GM06990 (cell line): ENCODE results near the gene CDK11A.

Experiments
- DNase-seq: peaks from one replicate; pipeline ENCODE4 v3.0.0-alpha.2; 2011; ENCODE audit not compliant: insufficient read length; ENCODE audit errors: extremely low read depth
- H3K27me3 ChIP-seq: replicated peaks from 2 replicates; pipeline ENCODE4 v1.6.0; 2011; ENCODE audit warnings: low read length; ENCODE audit not compliant: control insufficient read depth, insufficient read depth
- H3K36me3 ChIP-seq: 2 replicates; pipeline ENCODE4 v1.5.1; 2011; ENCODE audit warnings: low read length; ENCODE audit not compliant: control insufficient read depth, insufficient read depth
- H3K4me3 ChIP-seq: replicated peaks from 2 replicates; pipeline ENCODE4 v1.5.1; 2011; ENCODE audit warnings: low read depth, mild to moderate bottlenecking, control low read depth, low read length
- CTCF ChIP-seq: IDR thresholded peaks from 2 replicates; pipeline ENCODE4 v1.5.1; 2011; ENCODE audit warnings: low read length, control low read depth, mild to moderate bottlenecking, inconsistent platforms; ENCODE audit not compliant: insufficient read depth, poor library complexity, severe bottlenecking

Gene CDK11A

GRCh38 chr1:1759456-1760344 is 35.5 kb upstream of the CDK11A start:
- TF ChIP-seq CTCF = no peak
- H3K4me3 ChIP-seq = no peak overlapping the region
- no peak for DNase-seq
- H3K36me3 ChIP-seq = peaks cover 51% of the 10 kb centered on the region
- no peaks in the 10 kb centered on the region for H3K27me3 ChIP-seq

GRCh38 chr1:1758692-1759455 is 34.7 kb upstream of the CDK11A start:
- Histone ChIP-seq H3K27me3 (no peaks in the 10 kb centered on the region), H3K4me3 (no peak overlapping the region), H3K36me3 (peaks cover 55% of the 10 kb centered on the region)
- DNase-seq = no peak
- TF ChIP-seq CTCF = no peak

- peaks cover 59% of the 10 kb centered on the region for H3K36me3 ChIP-seq
- H3K4me3 ChIP-seq = no peak overlapping the region
Observed at GRCh38 chr1:1758059-1758621, 34.0 kb upstream of the CDK11A start.

GRCh38 chr1:1757422-1758058 is 33.4 kb upstream of the CDK11A start:
- H3K36me3 ChIP-seq = peaks cover 61% of the 10 kb centered on the region
- no peak for DNase-seq
- no peak for TF ChIP-seq CTCF
- H3K27me3 ChIP-seq = no peaks in the 10 kb centered on the region
- H3K4me3 ChIP-seq = no peak overlapping the region

More at GRCh38 chr1:1758059-1758621, 34.0 kb upstream of the CDK11A start:
- no peak for TF ChIP-seq CTCF
- DNase-seq = no peak
- H3K27me3 ChIP-seq = no peaks in the 10 kb centered on the region

- H3K27me3 ChIP-seq = no peaks in the 10 kb centered on the region
- no peak overlapping the region for H3K4me3 ChIP-seq
- no peak for DNase-seq
- TF ChIP-seq CTCF = no peak
- peaks cover 57% of the 10 kb centered on the region for H3K36me3 ChIP-seq
Observed at GRCh38 chr1:1756661-1757421, 32.7 kb upstream of the CDK11A start.
